SH-SY5Y (cell line): ENCODE measurements around the gene HELT.

Experiments
- GATA2 ChIP-seq: IDR thresholded peaks from 2 replicates; pipeline ENCODE4 v1.6.1; 2011; ENCODE audit warnings: mild to moderate bottlenecking, low read depth, low read length
- GATA3 ChIP-seq: IDR thresholded peaks from 2 replicates; pipeline ENCODE4 v1.6.1; 2011; ENCODE audit warnings: low read depth, mild to moderate bottlenecking, low read length, moderate library complexity

DNA sequence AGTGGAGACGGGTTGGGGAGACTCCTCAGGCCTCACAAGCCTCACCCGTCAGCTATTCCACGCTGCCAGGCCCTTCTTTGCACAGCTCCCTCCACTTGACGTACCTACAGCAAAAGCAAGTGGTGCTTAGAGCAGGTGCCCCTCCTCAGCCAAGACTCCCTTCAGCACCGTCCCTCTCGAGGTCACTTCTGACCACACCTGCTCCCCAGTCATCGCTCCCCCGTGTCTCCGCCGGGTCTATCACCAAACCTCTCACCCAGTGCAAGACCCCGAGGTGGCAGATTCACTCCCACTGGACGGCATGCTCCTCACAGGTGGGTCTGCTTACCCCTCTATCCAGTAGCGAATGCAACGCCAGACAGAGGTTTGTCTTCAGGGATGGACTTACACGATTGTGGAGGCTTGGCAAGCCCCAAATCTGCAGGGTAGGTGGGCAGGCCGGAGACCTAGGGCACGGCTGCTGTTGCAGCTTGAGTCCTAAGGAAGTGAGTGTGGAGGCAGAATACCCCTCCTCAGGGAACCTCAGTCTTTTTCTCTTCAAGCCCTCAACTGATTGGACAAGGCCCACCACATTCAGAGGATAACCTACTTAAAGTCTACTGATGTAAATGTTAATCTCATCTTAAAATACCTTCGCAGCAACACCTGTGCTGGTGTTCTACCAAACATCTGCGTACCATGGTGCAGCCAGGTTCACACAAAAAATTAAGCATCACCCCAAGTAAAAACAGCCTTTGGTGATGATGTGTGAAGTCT lies 14.5 kb upstream of the HELT start:
- no peak for TF ChIP-seq GATA2
- TF ChIP-seq GATA3: no peak
